ENCODE measurements around the gene ATXN7. TPM values are rescaled to one million over a fixed set of nuclear protein-coding genes. Genes with fewer than 3 reads are reported as not detected.

Gene ATXN7
- total and polyA plus RNA-seq, 2 experiments from 2014 or later: 3.0 to 14.4 TPM

- H3K27me3 ChIP-seq: no peaks in the 10 kb centered on the region
- H3K4me1 ChIP-seq (ENCODE audit: insufficient read depth): peaks cover 12% of the 10 kb centered on the region
- H3K9me2 ChIP-seq (replicated peaks; ENCODE audit: insufficient read depth): no peaks in the 10 kb centered on the region
- peak overlapping the region; percentile 91 for H3K4me2 ChIP-seq
- DNase-seq (ENCODE audit: low spot score): no peak
- peaks cover 34% of the 10 kb centered on the region for H3K79me2 ChIP-seq
- H3K9me3 ChIP-seq (ENCODE audit: low read depth): no peaks in the 10 kb centered on the region
- H2AFZ ChIP-seq: peak overlapping the region; percentile 78
- H3K36me3 ChIP-seq (replicated peaks; ENCODE audit: insufficient read depth, low read depth): peaks cover 10% of the 10 kb centered on the region
- 77% methylated on average over 5 of the region's 5 CpGs for WGBS (ENCODE audit: low lambda C conversion rate, missing lambda C conversion rate)
- H3K4me3 ChIP-seq: no peak overlapping the region
- no peak overlapping the region for H3K27ac ChIP-seq
- TF ChIP-seq CTCF (IDR thresholded peaks at IDR 0.05; ENCODE audit: poor library complexity) (no peak), EZH2phosphoT487 (IDR thresholded peaks at IDR 0.05; ENCODE audit: low read depth, severe bottlenecking, unreplicated experiment) (no peak), EZH2 (IDR thresholded peaks at IDR 0.05; ENCODE audit: borderline replicate concordance) (no peak)
- H4K20me1 ChIP-seq (ENCODE audit: insufficient read depth, poor library complexity, severe bottlenecking): peaks cover 7% of the 10 kb centered on the region
These were observed 160.2 kb downstream of the ATXN7 start for GRCh38 chr3:64023861-64024223.

- H3K4me2 ChIP-seq: no peak overlapping the region
- no peaks in the 10 kb centered on the region for H3K9me3 ChIP-seq (ENCODE audit: low read depth)
- peaks cover 12% of the 10 kb centered on the region for H3K4me1 ChIP-seq (ENCODE audit: insufficient read depth)
- DNase-seq (ENCODE audit: low spot score): no peak
- no peak overlapping the region for H2AFZ ChIP-seq
- no peak overlapping the region for H3K4me3 ChIP-seq
- TF ChIP-seq CTCF (IDR thresholded peaks at IDR 0.05; ENCODE audit: poor library complexity): no peak
- no peak for TF ChIP-seq EZH2 (IDR thresholded peaks at IDR 0.05; ENCODE audit: borderline replicate concordance)
- TF ChIP-seq EZH2phosphoT487 (IDR thresholded peaks at IDR 0.05; ENCODE audit: low read depth, severe bottlenecking, unreplicated experiment): no peak
- 96% methylated on average over 2 of the region's 2 CpGs for WGBS (ENCODE audit: low lambda C conversion rate, missing lambda C conversion rate)
- peaks cover 19% of the 10 kb centered on the region for H3K79me2 ChIP-seq
- no peaks in the 10 kb centered on the region for H3K27me3 ChIP-seq
- H4K20me1 ChIP-seq (ENCODE audit: insufficient read depth, poor library complexity, severe bottlenecking): peaks cover 7% of the 10 kb centered on the region
- H3K9me2 ChIP-seq (replicated peaks; ENCODE audit: insufficient read depth): no peaks in the 10 kb centered on the region
- H3K27ac ChIP-seq: no peak overlapping the region
- H3K36me3 ChIP-seq (replicated peaks; ENCODE audit: insufficient read depth, low read depth): no peaks in the 10 kb centered on the region
These were observed 162.7 kb downstream of the ATXN7 start for GRCh38 chr3:64026346-64026745.

GRCh38 chr3:64027658-64028057 lies 164.0 kb downstream of the ATXN7 start:
- TF ChIP-seq CTCF (IDR thresholded peaks at IDR 0.05; ENCODE audit: poor library complexity) (no peak), EZH2phosphoT487 (IDR thresholded peaks at IDR 0.05; ENCODE audit: low read depth, severe bottlenecking, unreplicated experiment) (no peak), EZH2 (IDR thresholded peaks at IDR 0.05; ENCODE audit: borderline replicate concordance) (no peak)
- Histone ChIP-seq H3K27ac (no peak overlapping the region), H3K4me1 (ENCODE audit: insufficient read depth) (peaks cover 3% of the 10 kb centered on the region), H2AFZ (no peak overlapping the region), H3K27me3 (no peaks in the 10 kb centered on the region), H4K20me1 (ENCODE audit: insufficient read depth, poor library complexity, severe bottlenecking) (peaks cover 1% of the 10 kb centered on the region), H3K9me2 (replicated peaks; ENCODE audit: insufficient read depth) (no peaks in the 10 kb centered on the region), H3K79me2 (peaks cover 6% of the 10 kb centered on the region), H3K4me2 (no peak overlapping the region), H3K9me3 (ENCODE audit: low read depth) (no peaks in the 10 kb centered on the region), H3K4me3 (no peak overlapping the region), H3K36me3 (replicated peaks; ENCODE audit: insufficient read depth, low read depth) (no peaks in the 10 kb centered on the region)
- DNase-seq (ENCODE audit: low spot score): no peak
- 79% methylated on average over 8 of the region's 8 CpGs for WGBS (ENCODE audit: low lambda C conversion rate, missing lambda C conversion rate)

- DNase-seq (ENCODE audit: low spot score): no peak
- no peak overlapping the region for H3K27ac ChIP-seq
- no peaks in the 10 kb centered on the region for H3K4me1 ChIP-seq (ENCODE audit: insufficient read depth)
- H3K36me3 ChIP-seq (replicated peaks; ENCODE audit: insufficient read depth, low read depth): no peaks in the 10 kb centered on the region
- TF ChIP-seq EZH2 (IDR thresholded peaks at IDR 0.05; ENCODE audit: borderline replicate concordance): no peak
- H3K4me2 ChIP-seq: no peak overlapping the region
- H3K9me2 ChIP-seq (replicated peaks; ENCODE audit: insufficient read depth): no peaks in the 10 kb centered on the region
- H4K20me1 ChIP-seq (ENCODE audit: insufficient read depth, poor library complexity, severe bottlenecking): no peaks in the 10 kb centered on the region
- H2AFZ ChIP-seq: no peak overlapping the region
- H3K27me3 ChIP-seq: no peaks in the 10 kb centered on the region
- 91% methylated on average over 3 of the region's 3 CpGs for WGBS (ENCODE audit: low lambda C conversion rate, missing lambda C conversion rate)
- no peaks in the 10 kb centered on the region for H3K79me2 ChIP-seq
- H3K4me3 ChIP-seq: no peak overlapping the region
- no peaks in the 10 kb centered on the region for H3K9me3 ChIP-seq (ENCODE audit: low read depth)
These were observed 165.1 kb downstream of the ATXN7 start for GRCh38 chr3:64028754-64029153.

All from hepatocyte (in vitro differentiated cells).